SK-N-SH (cell line): Measurements from ENCODE around the gene CFAP74. TPM values are rescaled to one million over a fixed set of nuclear protein-coding genes. Genes with fewer than 3 reads are reported as not detected.
A peak's percentile ranks its signal among the peaks of the same experiment; 100 is the strongest.

ENCODE experiments used
- CTCF ChIA-PET: fragments of 300-600, 350-600 bp; formaldehyde crosslinking; extraction: SDS; loops from one replicate; lab custom pipeline; 2021; lab: Yijun Ruan, JAX
- POLR2A ChIA-PET: fragments of 350-600 bp; sonication (Branson Sonifier 250); formaldehyde crosslinking; extraction: SDS; loops from one replicate; lab custom pipeline; 2020; ENCODE audit warnings: antibody characterized with exemption, inconsistent platforms; lab: Yijun Ruan, JAX
- DNase-seq: peaks from one replicate; pipeline ENCODE4 v3.0.0; 2012
- H2AFZ ChIP-seq: fragments of 200-600 bp; sonication (generic); 2 replicates; pipeline ENCODE4 v1.8.1; 2016; ENCODE audit warnings: antibody characterized with exemption, mild to moderate bottlenecking, low read depth
- H3F3A ChIP-seq: fragments of 200-600 bp; sonication (generic); replicated peaks from 2 replicates; pipeline ENCODE3; 2016; ENCODE audit warnings: antibody characterized with exemption, mild to moderate bottlenecking; ENCODE audit not compliant: insufficient read depth
- H3K27ac ChIP-seq, 2 experiments: fragments of 200-500 bp in 1 of 2; fragments of 200-600 bp in 1 of 2; sonication (Bioruptor generic) in 1 of 2; sonication (generic), shearing (Covaris generic) in 1 of 2; 2 replicates each; pipeline versions ENCODE4 v1.5.1 to v1.6.1; 2014 to 2016; ENCODE audit warnings: low read depth in 2 of 2, inconsistent platforms in 1 of 2, low read length in 1 of 2, mild to moderate bottlenecking in 1 of 2, mixed read lengths in 1 of 2
- H3K27me3 ChIP-seq: fragments of 200-600 bp; sonication (generic), shearing (Covaris generic); 2 replicates; pipeline ENCODE4 v1.6.1; 2016; ENCODE audit warnings: mixed run types; ENCODE audit not compliant: insufficient read depth
- H3K36me3 ChIP-seq, 2 experiments: fragments of 200-500 bp in 1 of 2; fragments of 200-600 bp in 1 of 2; sonication (Bioruptor generic) in 1 of 2; sonication (generic) in 1 of 2; replicated peaks in 1 of 2; 2 replicates each; pipeline versions ENCODE3 to v1.5.1; 2014 to 2016; ENCODE audit warnings: low read length in 1 of 2, mild to moderate bottlenecking in 1 of 2; ENCODE audit not compliant: insufficient read depth in 2 of 2, control insufficient read depth in 1 of 2
- H3K4me1 ChIP-seq, 2 experiments: fragments of 200-500 bp in 1 of 2; fragments of 200-600 bp in 1 of 2; sonication (Bioruptor generic) in 1 of 2; sonication (generic), shearing (Covaris generic) in 1 of 2; 2 replicates each; pipeline versions ENCODE4 v1.5.1 to v1.6.1; 2014 to 2016; ENCODE audit warnings: low read depth in 1 of 2, low read length in 1 of 2, mixed run types in 1 of 2; ENCODE audit not compliant: insufficient read depth in 2 of 2, control insufficient read depth in 1 of 2
- H3K4me2 ChIP-seq: fragments of 200-600 bp; sonication (generic), shearing (Covaris generic); 2 replicates; pipeline ENCODE4 v1.6.1; 2017; ENCODE audit warnings: mixed run types
- H3K4me3 ChIP-seq, 2 experiments: fragments of 200-500 bp in 1 of 2; fragments of 200-600 bp in 1 of 2; sonication (Bioruptor generic) in 1 of 2; sonication (generic), shearing (Covaris generic) in 1 of 2; 2 replicates each; pipeline versions ENCODE4 v1.5.1 to v1.8.1; 2014 to 2016; ENCODE audit warnings: low read depth in 2 of 2, inconsistent platforms in 1 of 2, low read length in 1 of 2, mild to moderate bottlenecking in 1 of 2, mixed read lengths in 1 of 2, moderate library complexity in 1 of 2
- H3K79me2 ChIP-seq: fragments of 200-600 bp; sonication (generic); 2 replicates; pipeline ENCODE4 v1.8.1; 2017; ENCODE audit warnings: mild to moderate bottlenecking; ENCODE audit not compliant: insufficient read depth
- H3K9ac ChIP-seq: fragments of 200-600 bp; sonication (generic); 2 replicates; pipeline ENCODE4 v1.6.1; 2017; ENCODE audit warnings: mixed run types
- H3K9me2 ChIP-seq: fragments of 200-600 bp; sonication (generic); 2 replicates; pipeline ENCODE4 v1.6.1; 2017; ENCODE audit warnings: mixed run types
- H3K9me3 ChIP-seq: fragments of 200-600 bp; sonication (generic); 2 replicates; pipeline ENCODE4 v1.6.1; 2017; ENCODE audit warnings: mixed run types, mild to moderate bottlenecking, moderate library complexity
- H4K20me1 ChIP-seq: fragments of 200-600 bp; sonication (generic); 2 replicates; pipeline ENCODE4 v1.6.1; 2017; ENCODE audit warnings: mild to moderate bottlenecking, mixed run types; ENCODE audit not compliant: insufficient read depth
- CHD2 ChIP-seq: fragments of 150-350 bp; IDR thresholded peaks from 2 replicates; pipeline ENCODE4 v1.6.1; 2018; ENCODE audit warnings: low read length; ENCODE audit not compliant: partially characterized antibody
- EZH2phosphoT487 ChIP-seq: fragments of 200-600 bp; sonication (generic); IDR thresholded peaks from 2 replicates; pipeline ENCODE4 v1.6.1; 2017; ENCODE audit warnings: low read depth, mixed run types, mild to moderate bottlenecking, antibody characterized with exemption, moderate library complexity, borderline replicate concordance
- GABPA ChIP-seq: IDR thresholded peaks from 2 replicates; pipeline ENCODE4 v1.4.0; 2012; ENCODE audit warnings: low read depth, mild to moderate bottlenecking
- JUND ChIP-seq: IDR thresholded peaks from 2 replicates; pipeline ENCODE4 v1.4.0; 2012
- MXI1 ChIP-seq: IDR thresholded peaks from 2 replicates; pipeline ENCODE4 v1.6.1; 2012; ENCODE audit warnings: mild to moderate bottlenecking, low read depth, low read length, improper control_type of control experiment
- NFIC ChIP-seq: IDR thresholded peaks from 2 replicates; pipeline ENCODE4 v1.4.0; 2012; ENCODE audit warnings: borderline replicate concordance
- WGBS: methylation state at CpG from one replicate; pipeline ENCODE4 v1.1.6; 2017; ENCODE audit warnings: low lambda C conversion rate; 5-methylcytosine and 5-hydroxymethylcytosine counted together
- polyA plus RNA-seq, 3 experiments: library from polyadenylated mRNA; depleted of rRNA; stranded (reverse); fragments of >200 nt; gene quantifications; 2 replicates each; pipeline ENCODE4 v1.2.3, GENCODE V29; 2012
- TF ChIP-seq, protein P1 (sequence below): fragments of 200-600 bp; sonication (generic); IDR thresholded peaks from 2 replicates; pipeline ENCODE4 v1.6.1; 2017; ENCODE audit warnings: antibody characterized with exemption, mild to moderate bottlenecking, moderate library complexity
- TF ChIP-seq, protein P2 (sequence below): IDR thresholded peaks from 2 replicates; pipeline ENCODE4 v1.4.0; 2012; ENCODE audit warnings: low read depth, borderline replicate concordance
- TF ChIP-seq, protein P3 (sequence below): fragments of 150-350 bp; IDR thresholded peaks from 2 replicates; pipeline ENCODE4 v1.6.1; 2017; ENCODE audit warnings: antibody characterized with exemption, low read length, low read depth, borderline replicate concordance
- TF ChIP-seq, protein P4 (sequence below): IDR thresholded peaks from 2 replicates; pipeline ENCODE4 v1.6.1; 2012; ENCODE audit warnings: mild to moderate bottlenecking, low read depth, low read length, moderate library complexity

The CFAP74 gene
- polyA plus RNA-seq, 1 of the 3 experiments (the other 2 are of a cell fraction) = not detected

DNA sequence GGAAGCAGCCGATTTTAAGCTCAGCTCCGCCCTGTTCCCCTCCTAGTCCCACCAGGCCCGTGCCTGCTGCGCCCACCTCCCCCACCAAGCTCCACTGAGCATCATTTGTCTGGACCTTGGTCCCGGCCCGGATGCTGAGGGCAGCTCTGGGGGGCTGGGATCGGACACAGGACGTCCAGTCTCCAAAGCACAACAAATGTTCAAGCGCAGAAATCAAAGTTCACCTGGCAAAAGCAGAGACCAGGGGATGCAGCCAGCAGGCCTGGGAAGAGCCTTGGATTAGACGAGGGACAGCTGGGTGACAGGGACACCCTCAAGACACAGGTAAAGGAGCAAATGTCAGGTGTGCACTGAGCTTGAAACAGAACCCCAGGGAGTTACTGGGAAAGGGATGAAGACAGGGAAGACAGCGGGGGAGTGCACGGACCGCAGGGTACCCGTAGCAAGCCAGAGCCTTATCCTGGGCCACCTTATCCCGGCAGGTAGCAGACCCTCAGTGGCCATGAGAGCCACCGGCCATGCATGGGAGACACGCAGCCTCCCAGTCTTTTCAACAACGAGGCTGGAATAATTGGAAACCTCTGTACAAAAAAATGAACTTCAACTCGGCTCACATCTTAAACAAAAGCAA is 62.3 kb downstream of the CFAP74 start:
- no peaks in the 10 kb centered on the region for H3K79me2 ChIP-seq
- no peak for DNase-seq
- H3K4me1 ChIP-seq = peaks cover 0 to 8% of the 10 kb centered on the region in 2 experiments; a peak in 1 of 4 replicates
- 60% methylated on average over 17 of the region's 19 CpGs for WGBS
- H3K9me2 ChIP-seq = no peaks in the 10 kb centered on the region
- no peak overlapping the region for H3K27ac ChIP-seq
- POLR2A ChIA-PET = no interaction called here
- no peak overlapping the region for H3K4me2 ChIP-seq
- H3K4me3 ChIP-seq = no peak overlapping the region
- no peaks in the 10 kb centered on the region for H3F3A ChIP-seq
- H3K9ac ChIP-seq = no peak overlapping the region
- TF ChIP-seq, protein P1, sequence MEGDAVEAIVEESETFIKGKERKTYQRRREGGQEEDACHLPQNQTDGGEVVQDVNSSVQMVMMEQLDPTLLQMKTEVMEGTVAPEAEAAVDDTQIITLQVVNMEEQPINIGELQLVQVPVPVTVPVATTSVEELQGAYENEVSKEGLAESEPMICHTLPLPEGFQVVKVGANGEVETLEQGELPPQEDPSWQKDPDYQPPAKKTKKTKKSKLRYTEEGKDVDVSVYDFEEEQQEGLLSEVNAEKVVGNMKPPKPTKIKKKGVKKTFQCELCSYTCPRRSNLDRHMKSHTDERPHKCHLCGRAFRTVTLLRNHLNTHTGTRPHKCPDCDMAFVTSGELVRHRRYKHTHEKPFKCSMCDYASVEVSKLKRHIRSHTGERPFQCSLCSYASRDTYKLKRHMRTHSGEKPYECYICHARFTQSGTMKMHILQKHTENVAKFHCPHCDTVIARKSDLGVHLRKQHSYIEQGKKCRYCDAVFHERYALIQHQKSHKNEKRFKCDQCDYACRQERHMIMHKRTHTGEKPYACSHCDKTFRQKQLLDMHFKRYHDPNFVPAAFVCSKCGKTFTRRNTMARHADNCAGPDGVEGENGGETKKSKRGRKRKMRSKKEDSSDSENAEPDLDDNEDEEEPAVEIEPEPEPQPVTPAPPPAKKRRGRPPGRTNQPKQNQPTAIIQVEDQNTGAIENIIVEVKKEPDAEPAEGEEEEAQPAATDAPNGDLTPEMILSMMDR = no peak
- TF ChIP-seq GABPA (no peak), CHD2 (no peak), JUND (no peak)
- TF ChIP-seq, protein P2, sequence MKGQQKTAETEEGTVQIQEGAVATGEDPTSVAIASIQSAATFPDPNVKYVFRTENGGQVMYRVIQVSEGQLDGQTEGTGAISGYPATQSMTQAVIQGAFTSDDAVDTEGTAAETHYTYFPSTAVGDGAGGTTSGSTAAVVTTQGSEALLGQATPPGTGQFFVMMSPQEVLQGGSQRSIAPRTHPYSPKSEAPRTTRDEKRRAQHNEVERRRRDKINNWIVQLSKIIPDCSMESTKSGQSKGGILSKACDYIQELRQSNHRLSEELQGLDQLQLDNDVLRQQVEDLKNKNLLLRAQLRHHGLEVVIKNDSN = no peak
- TF ChIP-seq, protein P3, sequence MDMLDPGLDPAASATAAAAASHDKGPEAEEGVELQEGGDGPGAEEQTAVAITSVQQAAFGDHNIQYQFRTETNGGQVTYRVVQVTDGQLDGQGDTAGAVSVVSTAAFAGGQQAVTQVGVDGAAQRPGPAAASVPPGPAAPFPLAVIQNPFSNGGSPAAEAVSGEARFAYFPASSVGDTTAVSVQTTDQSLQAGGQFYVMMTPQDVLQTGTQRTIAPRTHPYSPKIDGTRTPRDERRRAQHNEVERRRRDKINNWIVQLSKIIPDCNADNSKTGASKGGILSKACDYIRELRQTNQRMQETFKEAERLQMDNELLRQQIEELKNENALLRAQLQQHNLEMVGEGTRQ = no peak
- TF ChIP-seq, all 33 proteins: peak for 0
- CTCF ChIA-PET = interaction anchor here (1.0 to 7.8 kb wide), 7 partner anchors 15 to 199 kb away, joined by 3 to 152 read pairs (median 4); partner anchors contain the start of gene PRKCZ
- H2AFZ ChIP-seq = no peak overlapping the region
- no peaks in the 10 kb centered on the region for H4K20me1 ChIP-seq
- no peaks in the 10 kb centered on the region for H3K9me3 ChIP-seq
- no peaks in the 10 kb centered on the region for H3K27me3 ChIP-seq
- H3K36me3 ChIP-seq = no peaks in the 10 kb centered on the region

DNA sequence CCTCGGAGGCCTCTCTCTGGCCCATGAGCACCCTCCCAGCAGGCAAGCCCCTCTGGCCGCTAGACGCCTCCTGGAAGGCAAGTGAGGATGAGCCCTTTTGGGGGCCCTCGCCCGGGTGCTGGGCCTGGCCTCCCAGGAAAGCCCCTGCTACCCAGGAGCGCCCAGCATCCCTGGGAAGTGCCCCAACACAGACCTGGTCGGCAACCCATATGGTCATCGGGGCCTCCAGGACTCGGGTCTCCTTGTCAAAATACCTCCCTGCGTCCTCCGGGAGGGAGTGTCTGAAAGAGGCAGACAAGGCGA is 63.5 kb downstream of the CFAP74 start:
- TF ChIP-seq, protein P4, sequence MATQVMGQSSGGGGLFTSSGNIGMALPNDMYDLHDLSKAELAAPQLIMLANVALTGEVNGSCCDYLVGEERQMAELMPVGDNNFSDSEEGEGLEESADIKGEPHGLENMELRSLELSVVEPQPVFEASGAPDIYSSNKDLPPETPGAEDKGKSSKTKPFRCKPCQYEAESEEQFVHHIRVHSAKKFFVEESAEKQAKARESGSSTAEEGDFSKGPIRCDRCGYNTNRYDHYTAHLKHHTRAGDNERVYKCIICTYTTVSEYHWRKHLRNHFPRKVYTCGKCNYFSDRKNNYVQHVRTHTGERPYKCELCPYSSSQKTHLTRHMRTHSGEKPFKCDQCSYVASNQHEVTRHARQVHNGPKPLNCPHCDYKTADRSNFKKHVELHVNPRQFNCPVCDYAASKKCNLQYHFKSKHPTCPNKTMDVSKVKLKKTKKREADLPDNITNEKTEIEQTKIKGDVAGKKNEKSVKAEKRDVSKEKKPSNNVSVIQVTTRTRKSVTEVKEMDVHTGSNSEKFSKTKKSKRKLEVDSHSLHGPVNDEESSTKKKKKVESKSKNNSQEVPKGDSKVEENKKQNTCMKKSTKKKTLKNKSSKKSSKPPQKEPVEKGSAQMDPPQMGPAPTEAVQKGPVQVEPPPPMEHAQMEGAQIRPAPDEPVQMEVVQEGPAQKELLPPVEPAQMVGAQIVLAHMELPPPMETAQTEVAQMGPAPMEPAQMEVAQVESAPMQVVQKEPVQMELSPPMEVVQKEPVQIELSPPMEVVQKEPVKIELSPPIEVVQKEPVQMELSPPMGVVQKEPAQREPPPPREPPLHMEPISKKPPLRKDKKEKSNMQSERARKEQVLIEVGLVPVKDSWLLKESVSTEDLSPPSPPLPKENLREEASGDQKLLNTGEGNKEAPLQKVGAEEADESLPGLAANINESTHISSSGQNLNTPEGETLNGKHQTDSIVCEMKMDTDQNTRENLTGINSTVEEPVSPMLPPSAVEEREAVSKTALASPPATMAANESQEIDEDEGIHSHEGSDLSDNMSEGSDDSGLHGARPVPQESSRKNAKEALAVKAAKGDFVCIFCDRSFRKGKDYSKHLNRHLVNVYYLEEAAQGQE = no peak
- TF ChIP-seq EZH2phosphoT487 (no peak), NFIC (no peak), GABPA (no peak), MXI1 (no peak)
- TF ChIP-seq, protein P2 = no peak
- Histone ChIP-seq H3K9me3 (no peaks in the 10 kb centered on the region), H3K36me3 (no peaks in the 10 kb centered on the region), H2AFZ (no peak overlapping the region), H3K9me2 (no peaks in the 10 kb centered on the region), H4K20me1 (no peaks in the 10 kb centered on the region), H3K4me2 (no peak overlapping the region), H3F3A (no peaks in the 10 kb centered on the region), H3K27ac (no peak overlapping the region), H3K4me1 (peaks cover 0 to 4% of the 10 kb centered on the region in 2 experiments; a peak in 1 of 4 replicates), H3K9ac (no peak overlapping the region), H3K27me3 (no peaks in the 10 kb centered on the region), H3K4me3 (no peak overlapping the region), H3K79me2 (no peaks in the 10 kb centered on the region)
- ChIA-PET CTCF (interaction anchor here (2.1 to 7.8 kb wide), 3 partner anchors 21 to 200 kb away, joined by 5 to 152 read pairs (median 58); no protein-coding TSS in a partner anchor), POLR2A (no interaction called here)
- peak; percentile 28 for DNase-seq
- 20% methylated on average over 1 of the region's 12 CpGs for WGBS
